ENCODE data around the gene PAPPA. TPM values are rescaled to one million over a fixed set of nuclear protein-coding genes. Genes with fewer than 3 reads are reported as not detected.

PAPPA gene
- total RNA-seq, 2 donors from 2014 or later, result 0.09 TPM

DNA sequence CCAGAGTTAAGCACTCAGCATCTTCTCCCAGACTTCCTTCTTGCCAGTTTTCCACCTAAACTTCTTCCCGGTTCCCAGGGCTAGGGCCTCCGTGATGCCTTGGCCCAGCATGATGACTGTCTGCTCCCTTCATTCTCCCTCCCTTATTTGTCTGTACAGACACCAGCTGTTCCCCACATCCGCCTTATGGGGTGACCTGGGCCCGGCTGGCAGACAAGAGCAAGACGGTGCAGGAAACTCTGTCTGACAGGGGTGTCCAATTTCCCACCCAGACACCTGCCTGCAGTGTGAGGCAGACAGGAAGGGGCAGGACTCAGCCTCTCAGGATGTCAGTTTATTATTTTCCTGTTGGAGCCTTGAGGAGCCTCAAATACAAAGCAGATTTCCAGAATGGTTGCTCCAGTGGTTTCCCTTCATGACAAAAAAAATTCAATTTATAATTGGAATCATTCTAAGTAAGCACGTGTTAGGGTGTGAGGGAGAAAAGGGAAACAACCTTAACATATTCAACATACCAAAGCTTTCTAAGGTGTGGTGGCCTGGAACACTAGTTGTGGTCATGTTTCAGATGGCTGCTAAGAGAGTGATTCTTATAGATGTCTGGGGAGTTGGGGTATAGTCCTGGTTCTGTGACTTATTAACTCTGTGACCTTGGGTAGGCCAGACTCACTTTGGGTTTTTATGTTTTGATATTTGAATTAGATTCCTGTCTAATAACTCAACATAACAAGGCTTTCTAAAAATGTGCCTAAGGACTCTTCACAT is 234.5 kb downstream of the PAPPA start:
- no peak overlapping the region for H3K27ac Mint-ChIP-seq
- Histone ChIP-seq H3K27ac (ENCODE audit: low read depth, low read length) (no peak overlapping the region), H3K4me1 (ENCODE audit: control insufficient read depth, insufficient read depth, low read length) (no peaks in the 10 kb centered on the region), H3K9me3 (ENCODE audit: control insufficient read depth, low read length) (no peaks in the 10 kb centered on the region), H3K36me3 (ENCODE audit: control insufficient read depth, insufficient read depth, low read length) (no peaks in the 10 kb centered on the region), H3K27me3 (ENCODE audit: control insufficient read depth, insufficient read depth, low read length, poor library complexity, severe bottlenecking) (peaks cover 49% of the 10 kb centered on the region), H3K9ac (ENCODE audit: extremely low read depth, low read length, poor library complexity, severe bottlenecking) (no peak overlapping the region), H3K4me3 (ENCODE audit: low read length) (no peak overlapping the region)
- TF ChIP-seq, protein P1, sequence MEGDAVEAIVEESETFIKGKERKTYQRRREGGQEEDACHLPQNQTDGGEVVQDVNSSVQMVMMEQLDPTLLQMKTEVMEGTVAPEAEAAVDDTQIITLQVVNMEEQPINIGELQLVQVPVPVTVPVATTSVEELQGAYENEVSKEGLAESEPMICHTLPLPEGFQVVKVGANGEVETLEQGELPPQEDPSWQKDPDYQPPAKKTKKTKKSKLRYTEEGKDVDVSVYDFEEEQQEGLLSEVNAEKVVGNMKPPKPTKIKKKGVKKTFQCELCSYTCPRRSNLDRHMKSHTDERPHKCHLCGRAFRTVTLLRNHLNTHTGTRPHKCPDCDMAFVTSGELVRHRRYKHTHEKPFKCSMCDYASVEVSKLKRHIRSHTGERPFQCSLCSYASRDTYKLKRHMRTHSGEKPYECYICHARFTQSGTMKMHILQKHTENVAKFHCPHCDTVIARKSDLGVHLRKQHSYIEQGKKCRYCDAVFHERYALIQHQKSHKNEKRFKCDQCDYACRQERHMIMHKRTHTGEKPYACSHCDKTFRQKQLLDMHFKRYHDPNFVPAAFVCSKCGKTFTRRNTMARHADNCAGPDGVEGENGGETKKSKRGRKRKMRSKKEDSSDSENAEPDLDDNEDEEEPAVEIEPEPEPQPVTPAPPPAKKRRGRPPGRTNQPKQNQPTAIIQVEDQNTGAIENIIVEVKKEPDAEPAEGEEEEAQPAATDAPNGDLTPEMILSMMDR (conservative IDR thresholded peaks at IDR 0.05), result no peak
- peaks cover 6% of the 10 kb centered on the region for H3K4me1 Mint-ChIP-seq
- H3K36me3 Mint-ChIP-seq (ENCODE audit: low read depth), result no peaks in the 10 kb centered on the region
- peaks cover 44% of the 10 kb centered on the region for H3K27me3 Mint-ChIP-seq (ENCODE audit: insufficient read depth)
- DNase-seq, result no peak
- 93 to 100% methylated on average over 3 to 5 of the region's 6 CpGs for WGBS, 2 experiments (ENCODE audit: insufficient coverage in 1 of 2, insufficient read length in 1 of 2)
- no peak overlapping the region for H3K4me3 Mint-ChIP-seq
- no peaks in the 10 kb centered on the region for H3K9me3 Mint-ChIP-seq

DNA sequence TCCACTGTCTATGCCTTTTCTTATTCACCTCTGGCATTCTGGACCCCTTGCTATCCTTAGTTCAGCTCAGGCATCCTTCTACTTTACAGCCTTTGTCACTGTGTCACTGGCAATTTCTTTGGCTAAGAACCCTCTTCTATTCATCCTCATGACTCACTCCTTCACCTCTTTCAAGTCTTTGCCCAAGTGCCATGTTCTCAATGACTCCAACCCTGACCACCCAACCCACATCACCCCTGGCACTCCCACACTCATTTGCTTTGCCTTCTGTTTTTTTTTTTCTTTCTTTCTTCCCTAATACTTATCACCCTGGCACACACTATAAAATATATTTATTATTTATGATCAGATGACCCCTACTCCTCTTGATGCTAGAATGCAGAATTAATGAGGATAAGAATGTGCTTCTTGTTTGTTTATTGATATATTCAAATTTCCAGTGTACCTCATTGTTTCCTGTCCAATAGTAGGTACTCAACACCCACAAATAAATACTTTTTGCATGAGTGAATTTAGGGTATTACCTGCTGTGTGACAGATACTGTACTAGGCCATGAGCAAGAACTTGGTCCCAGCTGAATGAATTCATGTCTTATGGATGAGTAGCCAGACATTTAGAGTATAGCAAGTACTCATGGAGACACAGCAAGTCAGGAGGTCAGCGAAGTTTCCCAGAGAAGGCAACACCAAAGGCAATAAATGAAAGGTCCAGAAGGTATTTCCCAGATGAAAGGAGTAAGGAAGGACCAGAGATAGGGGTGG is 236.1 kb downstream of the PAPPA start:
- H3K9me3 ChIP-seq (ENCODE audit: control insufficient read depth, low read length), result no peaks in the 10 kb centered on the region
- peaks cover 6% of the 10 kb centered on the region for H3K4me1 Mint-ChIP-seq
- TF ChIP-seq, protein P1 (conservative IDR thresholded peaks at IDR 0.05), result no peak
- H3K4me1 ChIP-seq (ENCODE audit: control insufficient read depth, insufficient read depth, low read length), result no peaks in the 10 kb centered on the region
- no peak overlapping the region for H3K4me3 Mint-ChIP-seq
- peaks cover 65% of the 10 kb centered on the region for H3K27me3 ChIP-seq (ENCODE audit: control insufficient read depth, insufficient read depth, low read length, poor library complexity, severe bottlenecking)
- H3K36me3 Mint-ChIP-seq (ENCODE audit: low read depth), result no peaks in the 10 kb centered on the region
- peaks cover 51% of the 10 kb centered on the region for H3K27me3 Mint-ChIP-seq (ENCODE audit: insufficient read depth)
- no peak for DNase-seq
- H3K4me3 ChIP-seq (ENCODE audit: low read length), result no peak overlapping the region
- H3K9ac ChIP-seq (ENCODE audit: extremely low read depth, low read length, poor library complexity, severe bottlenecking), result no peak overlapping the region
- WGBS, 2 experiments (ENCODE audit: insufficient coverage in 1 of 2, insufficient read length in 1 of 2), result 100% methylated on average over 1 of the region's 1 CpG
- no peaks in the 10 kb centered on the region for H3K9me3 Mint-ChIP-seq
- no peak overlapping the region for H3K27ac ChIP-seq (ENCODE audit: low read depth, low read length)
- no peak overlapping the region for H3K27ac Mint-ChIP-seq
- no peaks in the 10 kb centered on the region for H3K36me3 ChIP-seq (ENCODE audit: control insufficient read depth, insufficient read depth, low read length)

DNA sequence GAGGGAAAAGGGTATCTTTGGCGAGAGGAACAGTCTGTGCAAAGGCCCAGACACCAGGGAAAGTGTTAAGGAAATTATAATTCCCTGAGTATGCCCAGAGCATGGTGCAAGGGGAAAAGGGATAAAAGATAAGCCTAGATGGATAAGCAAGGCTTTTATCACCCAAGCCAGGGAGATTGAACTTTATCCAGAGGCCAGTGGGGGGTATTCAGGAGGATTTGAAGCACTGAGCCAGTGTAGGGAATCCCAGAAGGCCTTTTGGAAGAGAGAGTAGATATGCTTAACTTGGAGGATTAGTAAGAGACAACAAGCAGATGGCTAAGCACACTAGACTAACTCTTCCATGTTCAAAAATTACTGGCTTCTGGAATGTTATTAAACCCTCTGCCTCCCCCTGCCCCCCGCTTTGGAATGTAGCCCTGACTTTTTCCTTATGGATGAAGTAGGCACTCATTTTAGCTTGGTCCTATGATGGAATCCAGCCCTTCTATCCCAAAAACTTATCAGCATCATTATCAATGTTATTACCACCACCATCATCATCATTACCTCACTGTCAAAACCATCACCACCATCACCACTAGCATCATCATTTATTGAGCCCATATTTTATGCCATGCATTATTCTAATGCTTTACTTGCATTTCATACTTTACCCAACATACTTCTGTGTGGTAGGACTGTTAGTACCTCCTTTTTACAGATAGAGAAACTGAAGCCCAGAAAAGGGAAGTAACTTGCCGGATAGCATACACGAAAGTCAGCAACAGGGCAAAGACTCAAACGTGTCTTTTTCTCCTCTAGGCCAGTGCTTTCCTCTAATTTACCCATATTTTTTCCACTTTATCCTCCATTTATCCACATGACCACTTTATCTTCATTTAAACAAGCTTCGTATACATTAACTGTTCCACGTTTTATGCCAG is 237.0 kb downstream of the PAPPA start:
- no peaks in the 10 kb centered on the region for H3K4me1 ChIP-seq (ENCODE audit: control insufficient read depth, insufficient read depth, low read length)
- no peaks in the 10 kb centered on the region for H3K9me3 ChIP-seq (ENCODE audit: control insufficient read depth, low read length)
- Mint-ChIP-seq H3K4me1 (peaks cover 6% of the 10 kb centered on the region), H3K9me3 (no peaks in the 10 kb centered on the region), H3K4me3 (no peak overlapping the region), H3K36me3 (ENCODE audit: low read depth) (no peaks in the 10 kb centered on the region), H3K27ac (no peak overlapping the region), H3K27me3 (ENCODE audit: insufficient read depth) (peaks cover 57% of the 10 kb centered on the region)
- no peaks in the 10 kb centered on the region for H3K36me3 ChIP-seq (ENCODE audit: control insufficient read depth, insufficient read depth, low read length)
- TF ChIP-seq, protein P1 (conservative IDR thresholded peaks at IDR 0.05), result no peak
- no peak overlapping the region for H3K9ac ChIP-seq (ENCODE audit: extremely low read depth, low read length, poor library complexity, severe bottlenecking)
- no peak for DNase-seq
- peaks cover 72% of the 10 kb centered on the region for H3K27me3 ChIP-seq (ENCODE audit: control insufficient read depth, insufficient read depth, low read length, poor library complexity, severe bottlenecking)
- 94 to 95% methylated on average over 6 to 7 of the region's 7 CpGs for WGBS, 2 experiments (ENCODE audit: insufficient coverage in 1 of 2, insufficient read length in 1 of 2)
- H3K27ac ChIP-seq (ENCODE audit: low read depth, low read length), result no peak overlapping the region
- H3K4me3 ChIP-seq (ENCODE audit: low read length), result no peak overlapping the region
